Esophagus muscularis mucosa (tissue), 3 donors: ENCODE data around the gene GAREM2.

ENCODE experiments used
- POLR2A ChIP-seq: fragments of 450-650 bp; IDR thresholded peaks from one replicate; pipeline ENCODE4 v1.6.1; 2017; ENCODE audit warnings: antibody characterized with exemption, moderate library complexity, mild to moderate bottlenecking, low read depth
- POLR2AphosphoS5 ChIP-seq, 2 donors: sonication (generic); formaldehyde crosslinking; IDR thresholded peaks; one replicate each; pipeline ENCODE4 v1.6.1; 2017; ENCODE audit warnings: antibody characterized with exemption in 2 of 2
- TF ChIP-seq, protein P1 (sequence below), 3 experiments: fragments of 200-600 bp in 2 of 3; fragments of 450-650 bp in 1 of 3; sonication (generic) in 2 of 3; IDR thresholded peaks; one replicate each; pipeline ENCODE4 v1.5.1; 2017 to 2019; ENCODE audit warnings: antibody characterized with exemption in 3 of 3, mild to moderate bottlenecking in 2 of 3, moderate library complexity in 1 of 3

DNA sequence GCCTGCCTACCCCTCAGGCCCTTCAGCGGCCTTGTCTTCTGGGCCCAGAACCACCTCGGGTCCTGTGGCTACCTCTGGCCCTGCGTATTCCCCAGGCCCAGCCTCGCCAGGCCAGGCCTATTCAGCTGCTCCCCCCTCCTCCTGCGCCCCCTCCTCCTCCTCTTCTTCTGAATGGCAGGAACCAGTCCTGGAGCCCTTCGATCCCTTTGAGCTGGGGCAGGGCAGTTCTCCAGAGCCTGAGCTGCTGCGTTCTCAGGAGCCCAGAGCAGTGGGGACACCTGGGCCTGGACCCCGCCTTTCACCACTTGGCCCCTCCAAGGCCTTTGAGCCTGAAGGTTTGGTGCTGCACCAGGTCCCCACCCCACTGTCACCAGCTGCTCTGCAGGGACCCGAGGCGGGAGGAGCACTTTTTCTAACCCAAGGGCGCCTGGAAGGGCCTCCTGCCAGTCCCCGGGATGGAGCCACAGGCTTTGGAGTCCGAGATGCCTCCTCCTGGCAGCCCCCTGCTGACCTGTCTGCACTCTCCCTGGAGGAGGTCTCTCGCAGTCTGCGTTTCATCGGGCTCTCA lies 14.7 kb downstream of the GAREM2 start:
- TF ChIP-seq, protein P1, sequence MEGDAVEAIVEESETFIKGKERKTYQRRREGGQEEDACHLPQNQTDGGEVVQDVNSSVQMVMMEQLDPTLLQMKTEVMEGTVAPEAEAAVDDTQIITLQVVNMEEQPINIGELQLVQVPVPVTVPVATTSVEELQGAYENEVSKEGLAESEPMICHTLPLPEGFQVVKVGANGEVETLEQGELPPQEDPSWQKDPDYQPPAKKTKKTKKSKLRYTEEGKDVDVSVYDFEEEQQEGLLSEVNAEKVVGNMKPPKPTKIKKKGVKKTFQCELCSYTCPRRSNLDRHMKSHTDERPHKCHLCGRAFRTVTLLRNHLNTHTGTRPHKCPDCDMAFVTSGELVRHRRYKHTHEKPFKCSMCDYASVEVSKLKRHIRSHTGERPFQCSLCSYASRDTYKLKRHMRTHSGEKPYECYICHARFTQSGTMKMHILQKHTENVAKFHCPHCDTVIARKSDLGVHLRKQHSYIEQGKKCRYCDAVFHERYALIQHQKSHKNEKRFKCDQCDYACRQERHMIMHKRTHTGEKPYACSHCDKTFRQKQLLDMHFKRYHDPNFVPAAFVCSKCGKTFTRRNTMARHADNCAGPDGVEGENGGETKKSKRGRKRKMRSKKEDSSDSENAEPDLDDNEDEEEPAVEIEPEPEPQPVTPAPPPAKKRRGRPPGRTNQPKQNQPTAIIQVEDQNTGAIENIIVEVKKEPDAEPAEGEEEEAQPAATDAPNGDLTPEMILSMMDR (IDR thresholded peaks at IDR 0.05): no peak
- TF ChIP-seq POLR2A (no peak), POLR2AphosphoS5 (IDR thresholded peaks at IDR 0.05) (no peak)
